UCSD-AML1 (cell line): ENCODE results near the gene COG8.
"Not testable (repeated sequence)": the region's sequence is repeated elsewhere in the genome, so short reads cannot be mapped to it uniquely, and the experiment has no call there.

Experiments
- DNase-seq: peaks from one replicate; lab custom pipeline; 2025; ENCODE audit not compliant: unreplicated experiment; lab: John Stamatoyannopoulos, UW

COG8 gene

DNA sequence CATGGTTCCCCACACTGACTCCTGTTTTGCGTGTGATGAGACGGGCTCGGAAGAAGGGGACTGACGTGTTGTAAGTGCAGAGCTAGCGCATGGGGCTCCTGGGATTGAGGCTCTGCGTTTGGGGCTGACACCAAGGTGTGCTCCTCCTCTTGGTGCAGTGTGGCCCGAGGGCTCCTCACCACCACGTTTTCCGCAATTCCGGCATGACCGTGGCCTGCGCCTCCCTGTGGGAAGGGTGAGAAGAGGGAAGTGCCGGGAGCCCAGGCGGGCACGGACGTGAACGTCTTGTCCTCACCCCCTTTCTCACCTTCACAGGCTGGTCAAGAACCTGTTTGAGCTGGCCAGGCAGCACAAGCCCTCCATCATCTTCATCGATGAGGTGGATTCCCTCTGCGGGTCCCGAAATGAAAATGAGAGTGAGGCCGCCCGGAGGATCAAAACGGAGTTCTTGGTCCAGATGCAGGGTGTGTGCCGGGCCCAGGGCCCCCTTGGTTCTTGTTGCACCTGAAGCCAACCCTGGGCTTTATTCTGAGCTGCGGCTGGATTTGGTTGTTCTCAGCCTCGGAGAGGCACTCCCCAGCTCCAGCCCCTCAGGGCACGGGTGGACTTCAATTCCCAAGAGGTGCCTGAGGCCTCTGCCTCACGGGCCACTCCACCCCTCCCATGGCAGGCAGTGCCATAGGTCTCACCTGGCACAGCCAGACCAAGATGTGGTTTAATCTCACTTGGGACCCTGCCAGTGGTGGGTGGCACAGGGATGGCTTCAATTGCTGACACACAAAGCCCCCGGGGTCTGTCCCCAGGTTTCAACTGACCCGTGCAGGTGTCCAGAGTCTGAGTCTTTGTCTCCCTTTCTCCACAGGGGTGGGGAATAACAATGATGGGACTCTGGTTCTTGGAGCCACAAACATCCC, 19.3 kb downstream of the COG8 start:
- DNase-seq, result no peak

DNA sequence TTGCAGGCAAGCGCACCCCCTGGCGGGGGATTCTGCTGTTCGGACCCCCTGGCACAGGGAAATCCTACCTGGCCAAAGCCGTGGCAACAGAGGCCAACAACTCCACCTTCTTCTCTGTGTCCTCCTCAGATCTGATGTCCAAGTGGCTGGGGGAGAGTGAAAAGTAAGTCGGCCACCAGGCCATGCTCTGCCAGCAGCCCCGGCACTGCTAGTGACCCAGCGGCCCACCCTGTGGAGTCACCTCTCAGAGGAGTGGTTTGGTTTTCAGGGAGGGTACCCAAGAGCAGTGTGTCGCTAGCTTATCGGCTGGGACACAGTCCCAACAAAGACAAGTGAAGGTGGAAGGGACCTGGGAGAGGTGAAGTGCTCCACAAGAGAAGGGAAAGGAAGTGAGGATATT, 20.0 kb downstream of the COG8 start:
- no peak for DNase-seq

GRCh38 chr16:69318911-69319289, 20.5 kb downstream of the COG8 start:
- no peak for DNase-seq

GRCh38 chr16:69318177-69318910, 21.0 kb downstream of the COG8 start:
- DNase-seq, result no peak

GRCh38 chr16:69316595-69317034, 22.7 kb downstream of the COG8 start:
- DNase-seq, result no peak

DNA sequence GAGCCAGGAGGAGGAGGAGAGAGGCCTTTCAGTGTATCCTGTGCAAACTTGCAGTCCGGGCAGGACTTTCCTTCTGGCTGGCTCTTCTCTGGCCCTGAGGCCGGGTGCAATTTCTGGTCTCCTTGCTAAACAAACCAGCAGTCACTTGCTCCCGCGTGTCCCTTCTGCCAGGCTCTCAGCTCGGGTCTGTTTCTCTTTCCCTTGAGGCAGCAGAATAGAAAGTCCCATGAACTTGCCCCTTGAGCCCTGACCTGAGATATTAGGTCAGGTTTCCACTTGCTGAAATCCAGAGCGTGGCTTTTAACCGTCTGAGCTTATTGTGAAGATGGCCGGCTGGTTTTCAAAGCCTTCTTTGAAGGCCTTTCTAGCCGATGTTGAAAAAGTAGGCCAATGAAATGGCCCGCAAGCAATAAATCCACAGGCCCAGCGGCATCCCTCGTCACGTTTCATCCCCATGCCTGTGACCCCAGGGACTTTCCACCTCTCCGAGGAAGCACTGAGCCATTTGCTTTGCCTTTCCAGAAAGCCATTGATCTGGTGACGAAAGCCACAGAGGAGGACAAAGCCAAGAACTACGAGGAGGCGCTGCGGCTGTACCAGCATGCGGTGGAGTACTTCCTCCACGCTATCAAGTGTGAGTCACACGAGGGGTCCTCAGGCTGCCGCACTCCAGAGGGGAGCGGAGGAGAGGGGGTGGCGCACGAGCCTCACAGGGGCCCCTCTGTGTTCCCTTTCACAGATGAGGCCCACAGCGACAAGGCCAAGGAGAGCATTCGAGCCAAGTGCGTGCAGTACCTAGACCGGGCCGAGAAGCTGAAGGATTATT, 23.7 kb downstream of the COG8 start:
- DNase-seq, result no peak

- no peak for DNase-seq
Measured at GRCh38 chr16:69314534-69314933, 24.8 kb downstream of the COG8 start.

- DNase-seq, result no peak
Measured at GRCh38 chr16:69313469-69313868, 25.9 kb downstream of the COG8 start.

DNA sequence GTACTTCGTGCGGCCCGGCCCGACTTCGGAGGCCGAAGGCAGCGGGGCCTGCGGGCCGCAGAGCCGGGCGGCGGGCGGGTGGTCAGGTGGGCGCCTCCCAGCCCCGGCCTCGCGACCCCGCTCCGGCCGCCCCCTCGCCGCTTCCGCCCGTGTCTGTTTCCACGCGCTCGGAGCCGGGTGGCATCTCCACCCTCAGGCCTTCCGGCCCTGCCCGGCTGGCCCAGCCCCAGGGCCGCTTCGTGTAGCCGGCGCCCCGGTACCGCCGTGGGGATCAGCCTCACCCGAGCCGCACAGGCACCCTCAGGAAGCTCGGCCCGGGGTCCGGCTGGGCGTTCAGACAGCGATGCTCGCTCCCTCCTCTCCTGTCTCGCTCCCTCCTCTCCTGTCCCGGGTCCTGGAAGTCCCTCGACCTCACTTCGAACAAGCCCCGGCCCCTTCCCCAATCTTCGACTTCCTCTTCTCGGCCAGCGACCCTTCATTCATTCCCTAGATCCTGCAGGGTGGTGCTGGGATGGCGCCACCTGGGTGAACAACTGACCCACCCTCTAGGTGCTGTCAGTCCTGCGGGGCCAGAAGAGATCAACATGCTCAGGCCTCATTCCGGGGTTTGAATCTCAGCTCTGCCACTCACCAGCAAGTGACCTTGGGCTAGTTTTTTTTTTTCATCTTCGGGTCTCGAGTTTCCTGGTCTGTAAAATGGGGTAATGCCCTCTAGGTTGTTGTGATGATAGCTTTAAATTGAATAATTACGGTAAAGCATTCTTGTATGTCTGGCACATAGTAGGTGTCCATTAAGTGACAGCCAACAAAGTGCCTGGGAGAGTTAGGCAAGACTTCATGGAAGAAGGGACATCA, 27.6 kb downstream of the COG8 start:
- peak; percentile 65 for DNase-seq

DNA sequence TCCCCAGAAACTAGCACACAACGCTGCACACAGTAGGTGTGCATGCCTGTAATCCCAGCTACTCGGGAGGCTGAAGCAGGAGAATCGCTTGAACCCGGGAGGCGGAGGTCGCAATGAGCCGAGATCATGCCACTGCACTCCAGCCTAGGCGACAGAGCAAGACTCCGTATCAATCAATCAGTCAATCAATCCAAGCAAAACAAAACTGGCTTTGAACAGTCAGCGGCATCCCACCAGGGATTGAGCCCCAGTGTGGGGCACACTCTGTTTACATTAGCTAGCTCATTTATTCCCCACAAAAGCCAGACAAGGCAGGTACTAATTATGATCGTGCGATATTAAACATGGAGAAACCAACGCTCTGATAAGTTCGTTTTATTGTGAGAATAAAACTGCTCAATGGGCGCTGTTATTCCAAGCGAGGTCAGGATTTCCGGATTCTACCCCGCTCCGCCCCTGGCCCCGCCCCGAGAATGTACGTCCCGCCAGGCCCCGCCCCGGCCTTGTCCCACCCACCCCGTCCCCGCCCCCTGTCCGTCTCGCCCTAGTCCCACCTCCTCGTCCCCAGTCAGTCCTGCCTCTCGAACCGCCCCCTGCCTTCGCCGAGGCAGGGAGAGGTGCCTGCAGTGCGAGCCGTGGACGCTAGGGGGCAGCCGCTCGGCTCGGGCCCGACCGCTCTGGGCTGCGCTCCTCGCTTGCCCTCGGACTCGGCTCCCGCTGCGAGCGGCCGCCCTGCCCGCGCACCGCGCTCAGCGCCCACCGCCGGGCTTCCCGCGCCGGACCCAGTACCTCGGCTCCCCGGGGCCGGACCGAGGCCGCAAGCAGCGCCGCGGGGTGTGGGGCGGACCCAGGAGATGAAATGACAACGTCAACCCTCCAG, 28.5 kb downstream of the COG8 start, which contains the start of gene VPS4A:
Gene VPS4A, plus strand, starts transcription at position 698 of the 880 bp plus-strand sequence. Its CDS starts 162 bp downstream, at position 860.
- DNase-seq, result peak; percentile 97

- DNase-seq, result no peak
Measured at GRCh38 chr16:69309316-69309715, 30.0 kb downstream of the COG8 start.

GRCh38 chr16:69307856-69308255, 31.5 kb downstream of the COG8 start:
- DNase-seq, result no peak

GRCh38 chr16:69307091-69307490, 32.3 kb downstream of the COG8 start:
- no peak for DNase-seq

GRCh38 chr16:69306031-69306430, 33.3 kb downstream of the COG8 start:
- no peak for DNase-seq

GRCh38 chr16:69302301-69302700, 37.1 kb downstream of the COG8 start:
- DNase-seq, result no peak

DNA sequence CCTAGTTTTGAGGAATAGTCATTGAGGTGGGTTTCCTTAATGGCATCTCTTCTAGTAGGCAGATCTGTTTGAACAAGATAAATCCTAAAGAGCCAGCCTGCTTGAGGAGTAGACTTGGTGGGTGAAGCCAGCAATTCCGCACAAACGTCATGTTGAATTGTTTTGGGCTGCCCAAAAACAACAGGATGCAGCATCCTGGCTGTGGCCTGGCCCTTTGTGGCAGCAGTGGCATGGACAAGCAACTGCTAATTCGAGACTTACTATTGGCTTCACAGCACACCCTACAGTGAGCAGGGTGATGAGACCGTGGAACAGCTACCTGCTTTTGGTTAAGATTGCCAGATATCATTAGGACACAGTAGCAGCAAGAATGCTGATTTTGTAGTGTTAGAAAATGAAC, 37.5 kb downstream of the COG8 start:
- DNase-seq, result no peak

GRCh38 chr16:69301187-69301586, 38.2 kb downstream of the COG8 start:
- DNase-seq, result no peak

- DNase-seq, result no peak
Measured at GRCh38 chr16:69298261-69298660, 41.1 kb downstream of the COG8 start.

DNA sequence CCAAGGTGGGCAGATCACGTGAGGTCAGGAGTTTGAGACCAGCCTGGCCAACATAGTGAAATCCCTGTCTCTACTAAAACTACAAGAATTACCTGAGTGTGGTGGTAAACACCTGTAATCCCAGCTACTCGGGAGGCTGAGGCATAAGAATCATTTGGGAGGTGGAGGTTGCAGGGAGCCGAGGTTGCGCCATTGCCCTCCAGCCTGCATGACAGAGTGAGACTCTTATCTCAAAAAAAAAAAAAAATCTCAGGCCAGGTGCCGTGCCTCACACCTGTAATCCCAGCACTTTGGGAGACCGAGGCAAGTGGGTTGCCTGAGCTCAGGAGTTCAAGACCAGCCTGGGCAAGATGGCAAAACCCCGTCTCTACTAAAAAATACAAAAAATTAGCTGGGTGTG, 42.6 kb downstream of the COG8 start:
- DNase-seq, result not testable (repeated sequence)
